Thyroid gland (tissue), 4 donors: ENCODE measurements around the gene PTPMT1.
"Not testable (repeated sequence)": the region's sequence is repeated elsewhere in the genome, so short reads cannot be mapped to it uniquely, and the experiment has no call there.

ENCODE experiments used
- CTCF ChIP-seq, 6 experiments: fragments of 200-600 bp in 3 of 6; fragments of 450-650 bp in 3 of 6; sonication (generic) in 3 of 6; IDR thresholded peaks; one replicate each; pipeline ENCODE4 v1.5.1; 2016 to 2019; ENCODE audit warnings: antibody characterized with exemption in 6 of 6, mild to moderate bottlenecking in 2 of 6, inconsistent platforms in 1 of 6, moderate library complexity in 1 of 6
- POLR2A ChIP-seq, 2 donors: fragments of 450-650 bp; IDR thresholded peaks; one replicate each; pipeline ENCODE4 v1.6.1; 2017; ENCODE audit warnings: antibody characterized with exemption in 2 of 2, mild to moderate bottlenecking in 2 of 2, moderate library complexity in 1 of 2

DNA sequence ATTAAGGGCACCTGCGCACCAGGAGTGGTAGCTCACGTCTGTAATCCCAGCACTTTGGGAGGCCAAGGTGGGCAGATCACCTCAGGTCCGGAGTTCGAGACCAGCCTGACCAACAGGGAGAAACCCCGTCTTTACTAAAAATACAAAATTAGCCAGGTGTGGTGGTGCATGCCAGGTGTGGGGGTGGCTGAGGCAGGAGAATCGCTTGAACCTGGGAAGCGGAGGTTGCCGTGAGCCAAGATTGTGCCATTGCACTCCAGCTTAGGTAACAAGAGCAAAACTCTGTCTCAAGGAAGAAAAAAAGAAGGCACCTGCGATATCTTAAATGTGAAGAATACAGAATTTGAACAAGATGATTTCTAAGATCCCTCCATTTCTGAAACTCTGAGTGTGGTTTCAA, 39.4 kb upstream of the PTPMT1 start:
- TF ChIP-seq CTCF, POLR2A (IDR thresholded peaks at IDR 0.05): not testable (repeated sequence)
